Parathyroid adenoma (tissue), 2 donors: Measurements from ENCODE around the gene ARHGEF4.

Experiments used
- H2AFZ ChIP-seq: fragments of 300-600 bp; sonication (generic); one replicate; pipeline ENCODE4 v1.7.0; 2017; ENCODE audit warnings: antibody characterized with exemption, mild to moderate bottlenecking
- H3K27ac ChIP-seq: fragments of 300-600 bp; sonication (generic); one replicate; pipeline ENCODE4 v1.7.0; 2017
- H3K27me3 ChIP-seq: fragments of 300-600 bp; sonication (generic); one replicate; pipeline ENCODE4 v1.7.0; 2017; ENCODE audit warnings: low read length; ENCODE audit not compliant: control insufficient read depth, insufficient read depth
- H3K36me3 ChIP-seq: fragments of 300-600 bp; sonication (generic); one replicate; pipeline ENCODE4 v1.7.0; 2017; ENCODE audit warnings: low read length; ENCODE audit not compliant: control insufficient read depth, insufficient read depth
- H3K4me1 ChIP-seq: fragments of 300-600 bp; sonication (generic); one replicate; pipeline ENCODE4 v1.7.0; 2017; ENCODE audit warnings: control low read depth
- H3K4me2 ChIP-seq: fragments of 300-600 bp; sonication (generic); one replicate; pipeline ENCODE4 v1.7.0; 2017; ENCODE audit warnings: low read length
- H3K4me3 ChIP-seq: fragments of 300-600 bp; sonication (generic); one replicate; pipeline ENCODE4 v1.7.0; 2017; ENCODE audit warnings: low read depth, low read length
- H3K79me2 ChIP-seq: fragments of 300-600 bp; sonication (generic); one replicate; pipeline ENCODE4 v1.7.0; 2017; ENCODE audit warnings: control low read depth
- H3K9ac ChIP-seq: fragments of 300-600 bp; sonication (generic); one replicate; pipeline ENCODE4 v1.7.0; 2017; ENCODE audit warnings: mild to moderate bottlenecking
- H3K9me3 ChIP-seq: fragments of 300-600 bp; sonication (generic); one replicate; pipeline ENCODE4 v1.7.0; 2017; ENCODE audit warnings: low read length; ENCODE audit not compliant: control insufficient read depth
- TF ChIP-seq, protein P1 (sequence below): fragments of 300-600 bp; sonication (generic); IDR thresholded peaks from one replicate; pipeline ENCODE4 v1.7.0; 2017; ENCODE audit warnings: antibody characterized with exemption, mild to moderate bottlenecking
- donor health status: primary hyperparathyroidism.

Gene ARHGEF4

GRCh38 chr2:131029812-131030211 is 193.1 kb downstream of the ARHGEF4 start:
- H3K9ac ChIP-seq, result no peak overlapping the region
- no peak overlapping the region for H2AFZ ChIP-seq
- H3K4me2 ChIP-seq, result no peak overlapping the region
- no peaks in the 10 kb centered on the region for H3K4me1 ChIP-seq
- H3K9me3 ChIP-seq, result no peaks in the 10 kb centered on the region
- no peaks in the 10 kb centered on the region for H3K36me3 ChIP-seq
- no peaks in the 10 kb centered on the region for H3K27me3 ChIP-seq
- TF ChIP-seq, protein P1, sequence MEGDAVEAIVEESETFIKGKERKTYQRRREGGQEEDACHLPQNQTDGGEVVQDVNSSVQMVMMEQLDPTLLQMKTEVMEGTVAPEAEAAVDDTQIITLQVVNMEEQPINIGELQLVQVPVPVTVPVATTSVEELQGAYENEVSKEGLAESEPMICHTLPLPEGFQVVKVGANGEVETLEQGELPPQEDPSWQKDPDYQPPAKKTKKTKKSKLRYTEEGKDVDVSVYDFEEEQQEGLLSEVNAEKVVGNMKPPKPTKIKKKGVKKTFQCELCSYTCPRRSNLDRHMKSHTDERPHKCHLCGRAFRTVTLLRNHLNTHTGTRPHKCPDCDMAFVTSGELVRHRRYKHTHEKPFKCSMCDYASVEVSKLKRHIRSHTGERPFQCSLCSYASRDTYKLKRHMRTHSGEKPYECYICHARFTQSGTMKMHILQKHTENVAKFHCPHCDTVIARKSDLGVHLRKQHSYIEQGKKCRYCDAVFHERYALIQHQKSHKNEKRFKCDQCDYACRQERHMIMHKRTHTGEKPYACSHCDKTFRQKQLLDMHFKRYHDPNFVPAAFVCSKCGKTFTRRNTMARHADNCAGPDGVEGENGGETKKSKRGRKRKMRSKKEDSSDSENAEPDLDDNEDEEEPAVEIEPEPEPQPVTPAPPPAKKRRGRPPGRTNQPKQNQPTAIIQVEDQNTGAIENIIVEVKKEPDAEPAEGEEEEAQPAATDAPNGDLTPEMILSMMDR, result no peak
- H3K4me3 ChIP-seq, result no peak overlapping the region
- no peak overlapping the region for H3K27ac ChIP-seq
- no peaks in the 10 kb centered on the region for H3K79me2 ChIP-seq

DNA sequence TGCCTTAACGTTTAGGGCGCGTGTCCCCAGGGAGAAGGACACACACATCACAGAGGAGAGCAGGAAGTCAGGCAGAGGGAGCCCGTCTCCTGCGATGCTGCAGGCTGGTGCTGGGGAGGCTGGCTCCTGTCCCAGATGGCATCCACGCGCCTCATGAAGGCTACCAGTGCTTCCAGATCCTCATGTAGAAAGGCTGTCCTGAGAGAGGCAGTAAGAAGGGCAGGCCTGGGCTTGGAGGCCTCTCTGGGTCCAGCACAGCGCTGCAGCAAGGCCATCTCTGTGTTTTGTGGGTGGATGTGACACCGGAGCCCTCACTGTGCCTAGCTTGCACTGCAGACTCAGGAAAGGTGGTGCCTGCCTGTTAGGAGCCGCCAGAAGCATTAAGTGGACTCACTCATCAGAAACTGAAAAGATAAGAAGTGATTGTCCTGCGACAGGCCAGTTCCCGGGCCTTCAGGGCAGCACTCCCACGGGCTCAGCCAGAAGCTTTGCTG is 193.8 kb downstream of the ARHGEF4 start:
- no peaks in the 10 kb centered on the region for H3K36me3 ChIP-seq
- H3K9ac ChIP-seq, result no peak overlapping the region
- no peaks in the 10 kb centered on the region for H3K27me3 ChIP-seq
- TF ChIP-seq, protein P1, result no peak
- no peak overlapping the region for H3K4me2 ChIP-seq
- H3K4me3 ChIP-seq, result no peak overlapping the region
- H2AFZ ChIP-seq, result no peak overlapping the region
- H3K9me3 ChIP-seq, result no peaks in the 10 kb centered on the region
- no peak overlapping the region for H3K27ac ChIP-seq
- H3K4me1 ChIP-seq, result no peaks in the 10 kb centered on the region
- no peaks in the 10 kb centered on the region for H3K79me2 ChIP-seq

DNA sequence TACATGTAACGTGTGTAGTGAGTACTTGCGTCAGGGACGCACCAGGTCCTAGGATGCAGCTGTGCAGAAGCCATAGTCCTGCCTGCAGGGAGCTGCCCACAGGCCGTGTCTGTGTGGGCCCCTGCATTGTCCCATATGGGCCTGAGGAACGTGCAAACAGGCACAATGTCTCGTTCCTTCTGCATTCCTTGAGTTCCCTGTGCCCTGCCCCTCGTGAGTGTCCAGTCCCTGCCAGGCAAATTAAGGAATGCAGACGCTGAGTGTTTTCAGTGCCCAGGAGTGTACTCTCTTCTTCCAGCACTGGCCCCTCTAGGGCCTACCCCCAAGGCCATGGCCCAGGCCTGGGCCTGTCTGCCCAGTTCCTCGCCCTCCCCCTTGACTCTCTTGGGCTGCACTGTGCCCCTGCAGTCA is 194.7 kb downstream of the ARHGEF4 start:
- TF ChIP-seq, protein P1, result no peak
- no peaks in the 10 kb centered on the region for H3K27me3 ChIP-seq

DNA sequence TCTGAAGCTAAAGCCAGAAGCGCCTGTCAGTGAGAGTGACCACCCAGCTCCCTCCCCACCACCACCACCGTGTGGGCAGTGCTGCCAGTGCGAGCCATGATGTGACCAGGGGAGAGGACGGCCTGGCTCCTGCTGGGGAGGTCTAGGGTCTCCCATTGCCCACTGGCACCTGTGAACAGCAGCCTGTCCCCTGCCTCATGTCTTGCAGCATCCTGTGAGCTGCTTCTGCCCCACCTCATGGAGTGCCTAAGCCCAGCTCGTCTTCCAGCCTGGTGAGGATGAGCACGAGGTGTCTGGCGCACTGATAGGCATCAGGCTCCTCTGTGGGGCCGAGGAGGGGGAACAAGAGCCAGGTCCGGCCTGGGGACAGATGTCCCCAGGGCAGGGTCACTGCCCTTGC is 195.2 kb downstream of the ARHGEF4 start:
- no peak overlapping the region for H2AFZ ChIP-seq
- H3K4me3 ChIP-seq, result no peak overlapping the region
- no peaks in the 10 kb centered on the region for H3K27me3 ChIP-seq
- no peaks in the 10 kb centered on the region for H3K36me3 ChIP-seq
- TF ChIP-seq, protein P1, result no peak
- H3K79me2 ChIP-seq, result no peaks in the 10 kb centered on the region
- H3K4me1 ChIP-seq, result no peaks in the 10 kb centered on the region
- no peaks in the 10 kb centered on the region for H3K9me3 ChIP-seq
- no peak overlapping the region for H3K27ac ChIP-seq
- no peak overlapping the region for H3K4me2 ChIP-seq
- H3K9ac ChIP-seq, result no peak overlapping the region

More for the DNA sequence above, 194.7 kb downstream of the ARHGEF4 start:
- H3K9me3 ChIP-seq, result no peaks in the 10 kb centered on the region
- H3K4me2 ChIP-seq, result no peak overlapping the region
- H3K27ac ChIP-seq, result no peak overlapping the region
- no peaks in the 10 kb centered on the region for H3K79me2 ChIP-seq
- no peak overlapping the region for H3K4me3 ChIP-seq
- no peaks in the 10 kb centered on the region for H3K4me1 ChIP-seq
- H3K36me3 ChIP-seq, result no peaks in the 10 kb centered on the region
- H3K9ac ChIP-seq, result no peak overlapping the region
- H2AFZ ChIP-seq, result no peak overlapping the region

- Histone ChIP-seq H3K27ac (no peak overlapping the region), H3K4me1 (no peaks in the 10 kb centered on the region), H3K79me2 (no peaks in the 10 kb centered on the region), H3K9me3 (no peaks in the 10 kb centered on the region), H2AFZ (no peak overlapping the region), H3K36me3 (no peaks in the 10 kb centered on the region), H3K4me2 (no peak overlapping the region), H3K4me3 (no peak overlapping the region), H3K9ac (no peak overlapping the region), H3K27me3 (no peaks in the 10 kb centered on the region)
- TF ChIP-seq, protein P1, result no peak
These were observed 195.7 kb downstream of the ARHGEF4 start for GRCh38 chr2:131032393-131032836.
